PFSK-1 (cell line): ENCODE results near the gene TTC39C.

Experiments used
- POLR2AphosphoS5 ChIP-seq: IDR thresholded peaks from 2 replicates; pipeline ENCODE4 v1.6.1; 2012; ENCODE audit warnings: low read depth, mild to moderate bottlenecking, control low read depth, low read length, moderate library complexity
- SIN3A ChIP-seq: IDR thresholded peaks from 2 replicates; pipeline ENCODE4 v1.6.1; 2012; ENCODE audit warnings: mild to moderate bottlenecking, low read length, moderate library complexity, borderline replicate concordance; ENCODE audit not compliant: insufficient read depth

GRCh38 chr18:24013051-24013450 is 1.5 kb upstream of the TTC39C start:
- TF ChIP-seq POLR2AphosphoS5, result no peak
- no peak for TF ChIP-seq SIN3A
